NB4 (cell line): Measurements from ENCODE around the gene KCTD15.

ENCODE experiments used
- MYC ChIP-seq: IDR thresholded peaks from 2 replicates; pipeline ENCODE4 v1.6.1; 2011; ENCODE audit warnings: low read depth, low read length
- POLR2A ChIP-seq: IDR thresholded peaks from 2 replicates; pipeline ENCODE4 v1.6.1; 2011; ENCODE audit warnings: mild to moderate bottlenecking; ENCODE audit not compliant: insufficient read length; ENCODE audit errors: extremely low read depth
- TF ChIP-seq, protein P1 (sequence below): IDR thresholded peaks from one replicate; pipeline ENCODE4 v1.5.1; 2012; ENCODE audit warnings: low read depth, low read length
- TF ChIP-seq, protein P2 (sequence below): IDR thresholded peaks from 2 replicates; pipeline ENCODE4 v1.6.1; 2011; ENCODE audit warnings: low read depth, low read length

DNA sequence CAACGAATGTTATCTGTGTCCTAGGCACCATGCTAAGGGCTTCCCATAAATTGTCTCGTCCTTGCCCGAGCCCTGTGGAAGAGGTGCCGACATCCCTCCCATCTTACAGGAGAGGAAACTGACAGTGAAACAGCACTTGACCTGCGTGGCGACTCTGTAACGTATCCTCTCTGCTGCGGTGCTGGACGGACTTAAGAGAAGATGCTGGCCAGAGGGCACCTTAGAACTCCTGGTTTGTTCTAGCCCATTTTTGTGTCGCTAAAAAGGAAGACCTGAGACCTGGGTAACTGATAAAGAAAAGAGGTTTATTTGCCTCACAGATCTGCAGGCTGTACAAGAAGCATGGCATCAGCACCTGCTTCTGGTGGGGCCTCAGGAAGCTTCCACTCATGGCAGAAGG is 68.6 kb downstream of the KCTD15 start:
- TF ChIP-seq, protein P1, sequence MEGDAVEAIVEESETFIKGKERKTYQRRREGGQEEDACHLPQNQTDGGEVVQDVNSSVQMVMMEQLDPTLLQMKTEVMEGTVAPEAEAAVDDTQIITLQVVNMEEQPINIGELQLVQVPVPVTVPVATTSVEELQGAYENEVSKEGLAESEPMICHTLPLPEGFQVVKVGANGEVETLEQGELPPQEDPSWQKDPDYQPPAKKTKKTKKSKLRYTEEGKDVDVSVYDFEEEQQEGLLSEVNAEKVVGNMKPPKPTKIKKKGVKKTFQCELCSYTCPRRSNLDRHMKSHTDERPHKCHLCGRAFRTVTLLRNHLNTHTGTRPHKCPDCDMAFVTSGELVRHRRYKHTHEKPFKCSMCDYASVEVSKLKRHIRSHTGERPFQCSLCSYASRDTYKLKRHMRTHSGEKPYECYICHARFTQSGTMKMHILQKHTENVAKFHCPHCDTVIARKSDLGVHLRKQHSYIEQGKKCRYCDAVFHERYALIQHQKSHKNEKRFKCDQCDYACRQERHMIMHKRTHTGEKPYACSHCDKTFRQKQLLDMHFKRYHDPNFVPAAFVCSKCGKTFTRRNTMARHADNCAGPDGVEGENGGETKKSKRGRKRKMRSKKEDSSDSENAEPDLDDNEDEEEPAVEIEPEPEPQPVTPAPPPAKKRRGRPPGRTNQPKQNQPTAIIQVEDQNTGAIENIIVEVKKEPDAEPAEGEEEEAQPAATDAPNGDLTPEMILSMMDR: no peak
- TF ChIP-seq MYC (no peak), POLR2A (no peak)
- TF ChIP-seq, protein P2, sequence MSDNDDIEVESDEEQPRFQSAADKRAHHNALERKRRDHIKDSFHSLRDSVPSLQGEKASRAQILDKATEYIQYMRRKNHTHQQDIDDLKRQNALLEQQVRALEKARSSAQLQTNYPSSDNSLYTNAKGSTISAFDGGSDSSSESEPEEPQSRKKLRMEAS: no peak
